Stomach (tissue), 9 donors: ENCODE data around the gene GJB6. TPM values are rescaled to one million over a fixed set of nuclear protein-coding genes. Genes with fewer than 3 reads are reported as not detected.

Experiments
- DNase-seq, 2 donors: peaks; one replicate each; pipeline versions ENCODE4 v3.0.0 to v3.0.0-alpha.2; 2013 to 2019
- H3K27ac ChIP-seq, 5 donors: fragments of 200-600 bp in 4 of 5; sonication (generic) in 4 of 5; one replicate each; pipeline ENCODE4 v1.5.1; 2013 to 2019; ENCODE audit warnings: mild to moderate bottlenecking in 1 of 5, moderate library complexity in 1 of 5
- H3K27me3 ChIP-seq, 3 donors: fragments of 200-600 bp; sonication (generic); one replicate each; pipeline ENCODE4 v1.5.1; 2017 to 2019; ENCODE audit warnings: mixed run types in 1 of 3
- H3K36me3 ChIP-seq, 4 donors: fragments of 200-600 bp; sonication (generic); 1 replicate in 3 of 4; 2 replicates in 1 of 4; pipeline ENCODE4 v1.5.1; 2016 to 2019
- H3K4me1 ChIP-seq, 4 donors: fragments of 200-600 bp; sonication (generic); one replicate each; pipeline ENCODE4 v1.5.1; 2016 to 2019
- H3K4me3 ChIP-seq, 4 donors: fragments of 200-600 bp; sonication (generic) in 3 of 4; one replicate each; pipeline ENCODE4 v1.5.1; 2016 to 2019; ENCODE audit warnings: mild to moderate bottlenecking in 1 of 4
- H3K9me3 ChIP-seq, 4 donors: fragments of 200-600 bp; sonication (generic); one replicate each; pipeline ENCODE4 v1.5.1; 2016 to 2019
- CTCF ChIP-seq, 7 experiments: fragments of 450-650 bp in 4 of 7; fragments of 200-600 bp in 3 of 7; sonication (generic) in 3 of 7; IDR thresholded peaks; one replicate each; pipeline ENCODE4 v1.5.1; 2016 to 2019; ENCODE audit warnings: antibody characterized with exemption in 7 of 7, control low read depth in 2 of 7, mild to moderate bottlenecking in 1 of 7
- EP300 ChIP-seq: sonication (generic); formaldehyde crosslinking; IDR thresholded peaks from one replicate; pipeline ENCODE4 v1.6.1; 2017; ENCODE audit warnings: antibody characterized with exemption
- POLR2A ChIP-seq, 4 donors: fragments of 450-650 bp; IDR thresholded peaks; one replicate each; pipeline ENCODE4 v1.6.1; 2016; ENCODE audit warnings: antibody characterized with exemption in 4 of 4, control low read depth in 2 of 4, mild to moderate bottlenecking in 1 of 4, moderate library complexity in 1 of 4
- POLR2AphosphoS5 ChIP-seq, 3 donors: sonication (generic); formaldehyde crosslinking; IDR thresholded peaks; one replicate each; pipeline ENCODE4 v1.6.1; 2016; ENCODE audit warnings: antibody characterized with exemption in 3 of 3
- WGBS, 5 donors: extraction: QIAGEN DNeasy Blood & Tissue Kit in 3 of 5; methylation state at CpG; one replicate each; pipeline versions ENCODE4 v1.1.5 to v1.1.7; 2013 to 2018; 5-methylcytosine and 5-hydroxymethylcytosine counted together
- intact Hi-C: fragments of 100-400 bp; cut with DNase I; formaldehyde crosslinking; loops from one replicate; pipeline ENCODE4 v1.15.1; 2023; ENCODE audit warnings: low total_unique reads
- polyA plus RNA-seq, 3 donors: library from polyadenylated mRNA; stranded (reverse); fragments of 200-250 nt; gene quantifications; one replicate each; pipeline ENCODE4 v1.2.3, GENCODE V29; 2013
- total RNA-seq, 5 donors: library from RNA; depleted of rRNA; stranded (reverse); fragments of >200 nt; gene quantifications; one replicate each; pipeline versions ENCODE4 v1.1.0 to v1.2.3, GENCODE V29; 2014 to 2016
- donor health status: healthy with polysubstance abuse.
- donor health status: Bipolar disorder and iron deficiency.
- donor health status: healthy.

The GJB6 gene
- total and polyA plus RNA-seq, 8 donors, result 0.73 to 41.6 (median 1.5) TPM; not detected in 5

- H3K27me3 ChIP-seq, result peaks cover 7 to 43% (median 24%) of the 10 kb centered on the region in 3 donors
- no peaks in the 10 kb centered on the region for H3K9me3 ChIP-seq
- TF ChIP-seq POLR2AphosphoS5 (IDR thresholded peaks at IDR 0.05) (no peak), POLR2A (IDR thresholded peaks at IDR 0.05) (no peak), EP300 (no peak), CTCF (IDR thresholded peaks at IDR 0.05) (no peak)
- no peak overlapping the region for H3K27ac ChIP-seq
- no peak for DNase-seq
- intact Hi-C loops, result loop anchor here (10.0 kb wide), 1 partner anchor 296 kb away; no protein-coding TSS in a partner anchor
- H3K4me3 ChIP-seq, result no peak overlapping the region
- WGBS, 5 donors, result 81 to 89% (median 86%) methylated on average over 26 to 28 of the region's 28 CpGs
- peaks cover 16 to 26% (median 25%) of the 10 kb centered on the region in 4 donors for H3K4me1 ChIP-seq
- H3K36me3 ChIP-seq, result peaks cover 0 to 4% (median 0%) of the 10 kb centered on the region in 4 donors
Measured at GRCh38 chr13:20188667-20189553, 43.2 kb downstream of the GJB6 start.

GRCh38 chr13:20186771-20187170 is 45.3 kb downstream of the GJB6 start:
- H3K4me3 ChIP-seq, result no peak overlapping the region
- WGBS, 5 donors, result 74 to 79% (median 76%) methylated on average over 6 of the region's 6 CpGs
- peaks cover 0 to 4% (median 0%) of the 10 kb centered on the region in 4 donors for H3K36me3 ChIP-seq
- TF ChIP-seq CTCF (IDR thresholded peaks at IDR 0.05), result no peak
- no peak for TF ChIP-seq EP300
- no peak for TF ChIP-seq POLR2A (IDR thresholded peaks at IDR 0.05)
- TF ChIP-seq POLR2AphosphoS5 (IDR thresholded peaks at IDR 0.05), result no peak
- DNase-seq, result no peak
- H3K9me3 ChIP-seq, result no peaks in the 10 kb centered on the region
- H3K27me3 ChIP-seq, result peaks cover 0 to 22% (median 3%) of the 10 kb centered on the region in 3 donors
- intact Hi-C loops, result loop anchor here (10.0 kb wide), 1 partner anchor 298 kb away; no protein-coding TSS in a partner anchor
- peaks cover 0 to 5% (median 3%) of the 10 kb centered on the region in 4 donors for H3K4me1 ChIP-seq
- H3K27ac ChIP-seq, result no peak overlapping the region

- H3K27me3 ChIP-seq, result peaks cover 0 to 20% (median 0%) of the 10 kb centered on the region in 3 donors
- TF ChIP-seq POLR2AphosphoS5 (IDR thresholded peaks at IDR 0.05) (no peak), CTCF (IDR thresholded peaks at IDR 0.05) (no peak), POLR2A (IDR thresholded peaks at IDR 0.05) (no peak), EP300 (no peak)
- H3K4me1 ChIP-seq, result no peaks in the 10 kb centered on the region
- peaks cover 0 to 4% (median 0%) of the 10 kb centered on the region in 4 donors for H3K36me3 ChIP-seq
- no peaks in the 10 kb centered on the region for H3K9me3 ChIP-seq
- 71 to 82% (median 75%) methylated on average over 11 to 12 of the region's 12 CpGs for WGBS, 5 donors
- H3K27ac ChIP-seq, result no peak overlapping the region
- H3K4me3 ChIP-seq, result no peak overlapping the region
- DNase-seq, result no peak
- intact Hi-C loops, result loop anchor here (10.0 kb wide), 1 partner anchor 299 kb away; no protein-coding TSS in a partner anchor
Measured at GRCh38 chr13:20185366-20186056, 46.6 kb downstream of the GJB6 start.

GRCh38 chr13:20182231-20182846 is 49.8 kb downstream of the GJB6 start:
- peaks cover 0 to 52% (median 6%) of the 10 kb centered on the region in 3 donors for H3K27me3 ChIP-seq
- H3K9me3 ChIP-seq, result no peaks in the 10 kb centered on the region
- no peak overlapping the region for H3K4me3 ChIP-seq
- WGBS, 5 donors, result 19 to 23% (median 20%) methylated on average over 5 of the region's 5 CpGs
- H3K4me1 ChIP-seq, result peaks cover 0 to 4% (median 2%) of the 10 kb centered on the region in 4 donors
- no peak overlapping the region for H3K27ac ChIP-seq
- TF ChIP-seq CTCF (IDR thresholded peaks at IDR 0.05), result peak in 5 of 7 experiments; percentile 64 to 76 (median 74)
- no peak for TF ChIP-seq POLR2AphosphoS5 (IDR thresholded peaks at IDR 0.05)
- no peak for TF ChIP-seq EP300
- TF ChIP-seq POLR2A (IDR thresholded peaks at IDR 0.05), result no peak
- peak; percentile 48 to 90 for DNase-seq
- intact Hi-C loops, result loop anchor here (10.0 kb wide), 1 partner anchor 302 kb away; no protein-coding TSS in a partner anchor
- no peaks in the 10 kb centered on the region for H3K36me3 ChIP-seq
